ENCODE data around the gene ERGIC2.

DNA sequence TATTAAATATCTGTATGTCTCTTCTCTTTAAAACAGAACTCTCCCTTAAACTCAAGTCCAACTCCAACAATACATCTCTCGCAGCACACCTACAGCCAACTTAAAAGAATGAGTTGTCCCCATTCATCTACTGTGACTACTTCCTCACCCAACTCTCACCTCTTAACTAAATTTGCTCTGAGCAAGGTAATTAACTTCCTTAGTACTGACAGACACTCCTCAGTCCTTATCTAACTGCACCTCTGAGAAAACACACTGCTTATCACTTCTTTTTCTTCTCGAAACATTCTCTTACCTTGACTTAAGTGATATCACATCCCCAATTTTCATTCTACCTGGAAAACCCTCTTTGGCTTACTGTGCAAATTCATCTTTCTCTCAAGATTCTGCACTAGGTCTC lies 7.0 kb downstream of the ERGIC2 start:
- TF ChIP-seq SUZ12 (IDR thresholded peaks at IDR 0.05; ENCODE audit: extremely low read depth, insufficient read depth, insufficient read length) (no peak), YY1 (IDR thresholded peaks at IDR 0.05; ENCODE audit: insufficient read depth, insufficient read length) (no peak)

Data from NT2/D1 (cell line).